HepG2 (cell line): ENCODE data around the gene ACSL6. TPM values are rescaled to one million over a fixed set of nuclear protein-coding genes. Genes with fewer than 3 reads are reported as not detected.

Source experiments
- AFF4 ChIP-seq: sonication (generic); formaldehyde crosslinking; IDR thresholded peaks from 2 replicates; pipeline ENCODE4 v1.4.0; 2020; ENCODE audit warnings: missing genetic modification reagents
- ATF1 ChIP-seq: IDR thresholded peaks from 2 replicates; pipeline ENCODE4 v1.6.1; 2016; ENCODE audit warnings: mild to moderate bottlenecking, control low read depth
- BRD4 ChIP-seq: sonication (generic); formaldehyde crosslinking; IDR thresholded peaks from 2 replicates; pipeline ENCODE4 v1.4.0; 2020; ENCODE audit warnings: missing genetic modification reagents
- CENPX ChIP-seq: sonication (generic); formaldehyde crosslinking; IDR thresholded peaks from 2 replicates; pipeline ENCODE4 v1.9.0; 2021; ENCODE audit warnings: mild to moderate bottlenecking, missing genetic modification reagents, moderate library complexity
- CREBL2 ChIP-seq: sonication (generic); formaldehyde crosslinking; IDR thresholded peaks from 2 replicates; pipeline ENCODE4 v1.8.1; 2023; ENCODE audit warnings: missing genetic modification reagents, mild to moderate bottlenecking, borderline replicate concordance
- FOXJ3 ChIP-seq: sonication (generic); formaldehyde crosslinking; IDR thresholded peaks from 2 replicates; pipeline ENCODE4 v1.4.0; 2020; ENCODE audit warnings: missing genetic modification reagents, mild to moderate bottlenecking, borderline replicate concordance
- HMGXB3 ChIP-seq: sonication (generic); formaldehyde crosslinking; IDR thresholded peaks from 2 replicates; pipeline ENCODE4 v1.4.0; 2020; ENCODE audit warnings: missing genetic modification reagents, borderline replicate concordance
- HNF4G ChIP-seq, 2 experiments: sonication (generic) in 1 of 2; formaldehyde crosslinking in 1 of 2; IDR thresholded peaks; 2 replicates each; pipeline versions ENCODE4 v1.4.0 to v1.6.1; 2011 to 2020; ENCODE audit warnings: borderline replicate concordance in 2 of 2, low read depth in 2 of 2, mild to moderate bottlenecking in 2 of 2, low read length in 1 of 2, missing genetic modification reagents in 1 of 2, moderate library complexity in 1 of 2
- MED8 ChIP-seq: sonication (generic); formaldehyde crosslinking; IDR thresholded peaks from 2 replicates; pipeline ENCODE4 v1.8.1; 2023; ENCODE audit warnings: mild to moderate bottlenecking, missing genetic modification reagents; ENCODE audit not compliant: insufficient replicate concordance
- MEIS2 ChIP-seq: sonication (generic); formaldehyde crosslinking; IDR thresholded peaks from 2 replicates; pipeline ENCODE4 v1.9.0; 2021; ENCODE audit warnings: mild to moderate bottlenecking, missing genetic modification reagents
- NFIB ChIP-seq: sonication (generic); formaldehyde crosslinking; IDR thresholded peaks from 2 replicates; pipeline ENCODE4 v1.9.0; 2021; ENCODE audit warnings: missing genetic modification reagents, mild to moderate bottlenecking, borderline replicate concordance
- NR1H2 ChIP-seq: sonication (generic); formaldehyde crosslinking; IDR thresholded peaks from 2 replicates; pipeline ENCODE4 v1.8.1; 2022; ENCODE audit warnings: low read depth, missing genetic modification reagents, borderline replicate concordance
- RXRA ChIP-seq: sonication (generic); formaldehyde crosslinking; IDR thresholded peaks from 2 replicates; pipeline ENCODE4 v1.5.1; 2020; ENCODE audit warnings: missing genetic modification reagents
- THAP11 ChIP-seq: IDR thresholded peaks from 2 replicates; pipeline ENCODE4 v1.6.1; 2016; ENCODE audit warnings: missing biosample characterization, missing genetic modification reagents
- ZFAT ChIP-seq: sonication (generic); formaldehyde crosslinking; conservative IDR thresholded peaks from 2 replicates; pipeline ENCODE4 v1.8.1; 2023; ENCODE audit warnings: missing genetic modification reagents, inconsistent platforms
- ZKSCAN8 ChIP-seq: IDR thresholded peaks from 2 replicates; pipeline ENCODE4 v1.6.1; 2016; ENCODE audit warnings: borderline replicate concordance, missing genetic modification reagents, missing compliant biosample characterization
- ZNF263 ChIP-seq: sonication (generic); formaldehyde crosslinking; IDR thresholded peaks from 2 replicates; pipeline ENCODE4 v1.4.0; 2020; ENCODE audit warnings: missing genetic modification reagents
- ZNF570 ChIP-seq: sonication (generic); formaldehyde crosslinking; IDR thresholded peaks from 2 replicates; pipeline ENCODE4 v1.4.0; 2020; ENCODE audit warnings: mild to moderate bottlenecking, missing genetic modification reagents, borderline replicate concordance
- ZSCAN31 ChIP-seq: sonication (generic); formaldehyde crosslinking; IDR thresholded peaks from 2 replicates; pipeline ENCODE4 v1.5.0; 2020; ENCODE audit warnings: low read depth, mild to moderate bottlenecking, missing genetic modification reagents
- polyA plus RNA-seq, 8 experiments: library from polyadenylated mRNA; depleted of rRNA in 3 of 8; stranded (reverse) in 7 of 8; unstranded in 1 of 8; fragments of >200 nt; fragmentation: Illumina TruSeq in 4 of 8; extraction: Trizol in 4 of 8; gene quantifications; 2 replicates each; pipeline versions ENCODE4 v1.2.1 to v1.2.3, GENCODE V29; 2011 to 2016; ENCODE audit warnings: low read depth in 4 of 8, missing spikeins in 1 of 8, mixed read lengths in 1 of 8; ENCODE audit not compliant: insufficient read depth in 1 of 8
- total RNA-seq, 5 experiments: library from RNA; depleted of rRNA; stranded (reverse); fragments of >200 nt; fragmentation: Illumina TruSeq; extraction: Trizol; gene quantifications; 2 replicates each; pipeline ENCODE4 v1.2.3, GENCODE V29; 2016; ENCODE audit warnings: low read depth in 1 of 5
- TF ChIP-seq, protein P1 (sequence below): sonication (generic); formaldehyde crosslinking; IDR thresholded peaks from 2 replicates; pipeline ENCODE4 v1.5.0; 2020; ENCODE audit warnings: mild to moderate bottlenecking, low read depth, missing genetic modification reagents, borderline replicate concordance

The ACSL6 gene
- total and polyA plus RNA-seq, 2 of the 13 experiments (the other 11 are each of a cell fraction or from before 2014, with no cell fraction given), result 3.7 to 3.8 TPM

- no peak for TF ChIP-seq RXRA
- TF ChIP-seq HNF4G (IDR thresholded peaks at IDR 0.05; ENCODE audit: borderline replicate concordance, low read depth, low read length), result 0 out of 2 replicates have a peak, but pooled peaks have one; percentile 4
- TF ChIP-seq HNF4G (CRISPR knock-in tag; IDR thresholded peaks at IDR 0.05; ENCODE audit: borderline replicate concordance, low read depth), result no peak
- TF ChIP-seq ZKSCAN8, result no peak
- TF ChIP-seq MED8, result no peak
- no peak for TF ChIP-seq ZFAT (CRISPR knock-in tag)
- no peak for TF ChIP-seq MEIS2 (CRISPR knock-in tag)
- no peak for TF ChIP-seq FOXJ3 (CRISPR knock-in tag)
- TF ChIP-seq HMGXB3 (CRISPR knock-in tag), result no peak
- TF ChIP-seq ZSCAN31 (CRISPR knock-in tag), result peak; percentile 5; the same call in 1 of the 2 replicates
- TF ChIP-seq BRD4 (CRISPR knock-in tag), result 0 out of 2 replicates have a peak, but pooled peaks have one; percentile 1
- TF ChIP-seq THAP11 (CRISPR knock-in tag), result no peak
- TF ChIP-seq ZNF570 (CRISPR knock-in tag), result no peak
- TF ChIP-seq, protein P1, sequence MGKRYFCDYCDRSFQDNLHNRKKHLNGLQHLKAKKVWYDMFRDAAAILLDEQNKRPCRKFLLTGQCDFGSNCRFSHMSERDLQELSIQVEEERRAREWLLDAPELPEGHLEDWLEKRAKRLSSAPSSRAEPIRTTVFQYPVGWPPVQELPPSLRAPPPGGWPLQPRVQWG (CRISPR knock-in tag), result no peak
- TF ChIP-seq ZNF263 (CRISPR knock-in tag), result no peak; the same call in 1 of the 2 replicates
- 0 out of 2 replicates have a peak, but pooled peaks have one; percentile 5 for TF ChIP-seq AFF4 (CRISPR knock-in tag)
- TF ChIP-seq CENPX (CRISPR knock-in tag), result no peak
- TF ChIP-seq NFIB (CRISPR knock-in tag), result no peak
- 0 out of 2 replicates have a peak, but pooled peaks have one; percentile 7 for TF ChIP-seq ATF1 (CRISPR knock-in tag)
- TF ChIP-seq CREBL2, result no peak
- no peak for TF ChIP-seq NR1H2 (CRISPR knock-in tag)
These were observed 14.3 kb downstream of the ACSL6 start (continued) for GRCh38 chr5:131997026-131997726.
